Right renal cortex interstitium (tissue), 3 donors: ENCODE data around the gene NAV1. TPM values are rescaled to one million over a fixed set of nuclear protein-coding genes. Genes with fewer than 3 reads are reported as not detected.

Source experiments
- DNase-seq, 3 donors: peaks; one replicate each; pipeline ENCODE4 v3.0.0-alpha.2; 2013; ENCODE audit warnings: low read depth in 3 of 3, low spot score in 2 of 3
- polyA plus RNA-seq, 3 donors: library from polyadenylated mRNA; unstranded; fragments of 120-200 nt; gene quantifications; one replicate each; pipeline ENCODE4 v1.2.1, GENCODE V29; 2013; ENCODE audit not compliant: insufficient read length in 3 of 3

The NAV1 gene
- polyA plus RNA-seq, 3 donors = 17.5 to 19.2 (median 18.3) TPM

DNA sequence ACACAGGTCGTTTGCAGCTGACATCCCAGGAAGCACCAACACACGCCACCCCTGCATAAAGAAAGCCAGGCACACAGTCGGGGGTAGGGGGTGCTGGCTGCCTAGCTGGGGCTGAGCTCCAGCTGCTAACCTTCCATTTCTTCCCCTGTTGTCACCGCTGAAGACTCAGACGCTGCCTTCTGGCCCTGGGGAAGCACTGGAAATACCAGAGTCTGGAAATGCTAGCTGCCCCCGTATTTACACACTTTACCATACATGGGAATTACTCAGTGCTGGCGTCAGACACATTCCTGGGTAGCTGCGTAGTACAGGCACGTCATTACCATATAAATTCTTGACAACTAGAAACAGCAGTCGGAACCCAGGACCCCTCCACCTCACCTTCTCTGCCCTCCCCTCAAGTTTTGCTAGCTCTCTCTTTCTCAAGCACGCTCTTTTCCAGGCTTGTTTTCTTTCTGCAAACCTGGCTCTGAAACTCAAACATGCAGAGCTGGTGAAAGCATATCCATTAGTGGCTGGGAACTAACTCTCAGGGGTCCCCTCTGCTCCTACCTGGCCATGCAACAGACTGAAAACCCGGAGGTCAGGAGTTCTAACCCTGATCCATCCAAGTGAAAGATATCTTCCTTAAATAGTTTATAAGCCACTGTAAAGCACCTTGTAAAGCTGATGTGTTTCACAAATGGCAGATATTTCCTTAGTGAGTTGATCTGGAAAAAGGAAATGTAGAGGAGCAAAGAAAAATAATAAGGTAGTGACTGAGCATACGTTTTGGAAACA is 35.3 kb upstream of the NAV1 start:
- DNase-seq = peak in 1 of 3 donors; percentile 85

DNA sequence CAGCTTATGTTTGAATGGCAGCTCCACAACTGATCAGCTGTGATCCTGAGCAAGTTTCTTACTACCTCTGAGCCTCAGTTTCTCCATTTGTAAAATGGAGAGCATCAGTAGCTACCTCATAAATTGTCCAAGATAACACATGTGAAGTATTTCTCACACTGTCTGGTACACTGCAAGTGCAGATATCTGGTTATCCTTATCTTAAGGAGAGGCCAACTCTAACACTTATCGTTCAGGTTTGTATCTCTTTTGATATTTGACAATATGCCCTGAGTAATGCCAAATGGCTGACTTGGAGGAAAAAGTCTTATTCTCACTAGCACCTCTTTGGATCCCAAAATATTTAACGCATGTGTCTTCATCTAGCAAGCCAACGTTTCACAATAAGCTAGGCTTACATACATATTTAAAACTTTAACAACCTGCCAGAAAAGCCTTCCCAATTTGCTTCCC is 34.7 kb upstream of the NAV1 start:
- no peak for DNase-seq

DNA sequence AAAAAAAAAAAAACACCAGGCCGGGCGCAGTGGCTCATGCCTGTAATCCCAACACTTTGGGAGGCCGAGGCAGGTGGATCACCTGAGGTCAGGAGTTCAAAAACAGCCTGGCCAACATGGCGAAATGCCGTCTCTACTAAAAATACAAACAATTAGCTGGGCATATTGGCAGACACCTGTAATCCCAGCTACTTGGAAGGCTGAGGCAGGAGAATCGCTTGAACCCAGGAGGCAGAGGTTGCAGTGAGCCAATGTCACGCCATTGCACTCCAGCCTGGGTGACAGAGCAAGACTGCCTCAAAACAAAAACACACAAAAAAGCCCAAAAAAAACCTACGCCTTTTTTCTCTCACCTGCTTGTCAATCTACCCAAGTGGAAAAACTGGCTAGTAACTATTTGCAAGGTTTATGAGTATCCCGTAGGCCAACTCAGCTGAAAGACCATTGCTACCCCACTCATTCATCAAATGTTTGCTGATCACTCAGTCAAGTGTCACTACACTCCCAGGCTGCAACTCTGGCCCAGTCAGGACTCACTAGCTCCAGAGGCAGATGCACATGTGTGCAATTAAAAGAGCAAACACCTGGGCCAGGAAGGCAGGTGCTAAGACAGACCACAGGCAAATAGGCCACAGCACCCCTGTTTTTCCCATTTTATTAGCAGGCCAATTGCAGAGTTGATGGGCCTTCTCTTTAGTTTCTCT is 34.0 kb upstream of the NAV1 start:
- no peak for DNase-seq

DNA sequence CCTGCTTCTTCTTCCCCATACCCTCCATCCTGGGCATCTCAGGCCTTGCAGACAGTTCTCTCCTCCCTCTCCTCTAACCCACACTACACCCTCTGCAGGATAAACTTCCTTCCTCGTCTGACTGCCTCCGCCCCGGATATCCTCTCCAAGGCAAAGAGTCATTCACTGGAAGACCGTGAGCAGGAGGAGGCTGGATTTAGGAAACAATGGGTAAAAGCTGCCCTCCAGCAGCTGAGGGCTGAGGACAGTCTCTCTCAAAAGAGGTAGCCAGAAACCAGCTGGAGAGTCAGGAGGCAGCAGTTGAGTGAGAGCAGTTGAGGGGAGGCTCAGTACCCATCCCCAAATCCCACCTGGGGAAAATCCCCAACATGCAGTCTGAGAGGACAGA is 33.4 kb upstream of the NAV1 start:
- no peak for DNase-seq

DNA sequence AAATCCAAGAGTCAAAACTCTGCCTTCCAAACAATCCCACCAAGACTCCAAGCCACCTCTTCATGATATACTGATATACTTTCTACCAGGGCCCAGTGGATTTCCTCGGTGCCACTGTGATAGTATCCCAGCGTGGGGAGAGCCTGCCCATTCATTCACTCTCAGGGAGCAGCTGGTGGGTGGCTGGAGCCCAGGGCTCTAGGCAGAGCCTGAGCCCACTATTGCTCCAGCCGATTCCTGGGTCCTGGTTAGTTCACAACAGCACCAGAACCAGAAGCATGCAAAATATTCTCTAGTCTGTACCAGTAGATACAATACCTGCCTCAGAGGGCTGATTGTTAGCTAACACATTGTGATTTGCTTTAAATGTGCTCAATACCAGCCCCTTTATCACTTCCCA is 32.8 kb upstream of the NAV1 start:
- DNase-seq = no peak

DNA sequence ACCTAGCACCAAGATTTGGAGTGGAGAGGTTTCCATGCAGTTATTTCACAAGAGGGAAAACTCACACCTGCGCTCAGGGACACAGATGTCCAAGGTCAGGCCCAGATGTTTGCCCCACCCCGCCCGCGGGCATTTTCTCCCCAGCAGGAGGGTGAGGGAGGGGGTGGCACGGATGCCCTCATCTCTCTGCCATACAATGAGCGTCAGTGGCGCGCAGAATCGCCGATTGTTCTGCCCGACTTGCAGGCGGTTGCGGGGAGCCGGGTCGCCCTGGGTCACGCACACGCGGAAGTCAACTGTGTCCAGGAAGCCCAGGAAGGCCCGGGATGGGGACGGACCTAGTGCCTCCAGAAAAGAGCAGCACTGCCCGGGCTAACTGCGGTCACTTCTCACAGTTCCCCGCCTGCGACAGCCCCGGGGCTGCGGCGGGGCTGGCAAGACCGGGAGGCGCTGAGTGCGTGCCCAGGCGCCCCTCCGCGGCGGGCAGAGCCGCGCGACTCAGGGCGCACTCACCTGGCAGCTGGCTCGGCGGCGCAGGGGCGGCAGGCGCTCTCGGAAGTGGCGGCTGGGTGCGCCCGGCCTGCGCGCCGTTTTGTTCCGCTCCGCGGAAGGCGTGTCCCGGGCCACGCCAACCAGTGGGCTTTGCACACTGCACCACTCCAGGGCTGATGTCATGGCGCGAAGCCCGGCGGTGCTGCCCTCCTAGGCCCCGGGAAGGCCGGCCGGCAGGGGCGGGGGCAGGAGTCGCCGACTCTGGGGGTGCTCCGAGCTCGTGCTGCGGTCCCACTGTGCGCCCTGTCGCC is 32.2 kb upstream of the NAV1 start, which contains the start of gene CSRP1:
CSRP1 (minus strand) TSS at position 567 of the 803 bp plus-strand sequence. CDS start 10,820 bp downstream, outside the sequence.
- DNase-seq = no peak

DNA sequence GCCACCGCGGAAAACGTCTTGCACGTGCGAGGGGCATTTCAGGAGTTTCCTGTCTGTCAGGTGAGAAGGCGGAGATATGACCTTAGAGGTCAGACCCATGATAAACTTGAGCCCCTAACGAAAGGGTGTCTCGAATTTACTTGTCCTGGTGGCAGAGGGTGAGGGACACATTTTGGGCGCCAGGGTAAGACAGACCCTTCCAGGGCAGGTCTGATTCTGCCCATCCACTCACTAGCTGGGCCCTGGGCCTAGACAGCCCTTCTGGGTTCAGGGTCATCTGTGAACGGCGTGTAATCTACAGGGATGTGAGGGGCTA is 31.6 kb upstream of the NAV1 start:
- no peak for DNase-seq

DNA sequence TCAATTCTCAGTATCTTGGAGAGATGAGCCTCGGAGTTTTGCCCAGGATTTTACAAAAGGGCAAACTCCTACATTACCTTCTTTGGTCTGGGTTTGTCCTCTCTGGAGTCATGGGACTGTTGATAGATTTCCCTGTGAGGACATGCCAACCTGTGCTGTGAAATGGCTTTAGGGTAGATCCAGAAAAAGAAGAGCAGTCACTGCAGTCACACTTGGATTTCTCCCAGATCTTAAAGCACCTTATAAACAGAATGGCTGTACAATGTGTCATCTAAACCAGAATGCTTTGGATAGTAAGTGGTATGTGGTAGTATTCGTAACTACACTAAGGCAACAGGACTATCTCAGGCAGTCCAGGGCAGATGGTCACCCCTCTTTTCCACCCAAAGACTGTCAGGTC is 30.1 kb upstream of the NAV1 start:
- no peak for DNase-seq

DNA sequence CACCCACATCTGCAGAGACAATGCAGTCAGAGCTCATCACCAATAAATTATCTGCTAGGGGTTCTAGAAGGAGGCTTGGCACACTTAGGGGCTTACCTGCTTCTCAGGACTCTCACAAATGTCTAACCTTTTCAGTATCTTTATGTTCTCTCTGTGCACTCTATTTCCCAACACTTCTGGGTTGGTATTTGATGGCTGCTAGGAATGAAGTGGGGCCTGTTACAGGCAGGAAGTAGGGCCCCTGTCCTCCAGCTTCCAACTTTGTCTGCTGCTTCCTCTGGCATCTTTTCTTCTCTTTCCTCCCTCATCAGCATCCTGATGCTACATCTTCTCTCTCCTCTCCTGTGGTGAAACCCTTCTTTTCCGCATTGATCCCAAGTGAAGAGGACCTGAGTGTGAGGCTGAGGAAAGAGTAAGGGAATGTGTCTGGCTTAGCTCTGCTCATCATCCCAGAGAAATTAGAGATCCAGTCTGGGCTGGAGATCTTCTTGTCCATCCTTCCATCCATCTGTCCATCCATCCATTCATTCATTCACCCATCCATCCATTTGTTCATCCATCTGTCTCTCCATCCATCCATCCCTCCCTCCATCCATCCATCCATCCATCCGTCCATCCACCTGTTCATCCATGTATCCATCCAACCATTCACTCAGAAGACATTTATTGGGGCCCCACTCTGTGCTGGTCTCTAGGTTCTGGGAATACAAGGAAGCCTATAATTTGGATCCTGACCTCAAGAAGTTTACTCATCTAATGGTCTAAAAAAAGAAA is 29.1 kb upstream of the NAV1 start:
- no peak for DNase-seq

DNA sequence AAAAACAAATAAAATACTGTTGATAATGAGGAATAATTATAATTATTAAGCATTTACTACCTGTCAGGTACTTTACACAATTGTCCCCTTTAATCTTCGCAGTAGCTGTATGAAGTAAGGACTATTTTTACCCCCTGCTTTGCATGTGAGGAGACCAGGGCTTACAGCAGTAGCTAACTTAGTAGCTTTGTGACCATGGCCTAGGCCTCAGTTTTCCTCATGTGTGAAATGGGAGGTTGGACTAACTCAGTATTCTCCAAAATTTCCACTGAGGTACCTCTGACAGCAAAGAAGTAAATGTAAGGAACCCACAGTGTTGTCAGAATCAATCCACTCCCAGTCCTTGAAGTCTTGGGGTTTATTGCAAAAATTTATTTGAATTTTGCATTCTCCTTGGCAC is 28.2 kb upstream of the NAV1 start:
- no peak for DNase-seq

DNA sequence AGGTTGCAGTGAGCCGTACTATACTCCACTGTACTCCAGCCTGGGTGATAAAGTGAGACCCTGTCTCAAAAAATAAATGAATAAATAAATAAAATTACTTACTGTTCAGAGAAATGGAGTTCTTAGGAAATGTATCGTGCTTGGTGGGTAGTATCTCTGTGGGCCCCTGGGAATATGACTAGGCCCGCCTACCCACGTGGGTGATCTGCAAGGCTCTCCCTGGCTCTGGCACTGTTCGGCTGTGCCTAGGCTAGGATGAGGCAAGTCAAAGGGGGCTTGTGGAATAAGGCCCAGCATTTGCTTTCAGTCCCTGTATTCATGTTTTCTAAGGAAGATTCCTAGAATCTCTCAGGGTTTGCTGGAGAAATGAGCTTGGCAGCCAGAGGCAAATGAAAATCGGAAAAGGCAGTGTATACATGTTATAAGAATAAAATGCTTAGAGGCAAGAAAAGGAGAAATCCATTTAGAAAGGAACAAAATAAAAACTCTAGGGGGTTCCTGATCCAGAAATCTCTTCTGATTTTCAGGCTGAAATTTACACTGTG is 27.5 kb upstream of the NAV1 start:
- DNase-seq = no peak

DNA sequence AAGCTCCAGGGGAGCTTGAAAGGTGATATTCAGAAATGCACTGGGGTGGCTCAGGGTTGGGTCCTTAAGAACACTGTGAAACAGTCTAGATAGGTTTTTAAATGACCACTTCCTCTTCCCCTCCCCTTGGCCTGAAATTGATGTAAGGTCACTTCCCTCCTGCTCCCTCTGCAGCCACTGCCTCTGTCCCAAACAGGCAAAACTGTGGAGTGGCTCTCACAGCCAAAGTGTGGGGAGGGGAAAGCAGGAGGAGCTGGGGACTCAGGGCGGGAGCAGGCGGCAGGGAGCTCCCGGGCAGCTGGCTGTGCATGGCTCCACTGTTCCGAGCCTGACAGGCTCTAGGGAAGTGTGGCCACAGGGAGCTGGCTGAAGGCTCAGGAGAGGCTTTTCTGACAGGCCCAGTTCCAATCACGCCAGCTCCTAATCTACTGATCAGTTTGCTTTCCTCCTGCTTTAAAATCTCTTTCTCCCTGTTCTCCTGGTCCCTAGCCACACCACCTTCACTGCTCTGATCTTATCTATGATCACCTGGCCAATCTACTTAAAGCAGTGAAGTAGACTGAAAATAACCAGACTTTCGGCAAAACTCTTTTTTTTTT is 26.9 kb upstream of the NAV1 start:
- no peak for DNase-seq

DNA sequence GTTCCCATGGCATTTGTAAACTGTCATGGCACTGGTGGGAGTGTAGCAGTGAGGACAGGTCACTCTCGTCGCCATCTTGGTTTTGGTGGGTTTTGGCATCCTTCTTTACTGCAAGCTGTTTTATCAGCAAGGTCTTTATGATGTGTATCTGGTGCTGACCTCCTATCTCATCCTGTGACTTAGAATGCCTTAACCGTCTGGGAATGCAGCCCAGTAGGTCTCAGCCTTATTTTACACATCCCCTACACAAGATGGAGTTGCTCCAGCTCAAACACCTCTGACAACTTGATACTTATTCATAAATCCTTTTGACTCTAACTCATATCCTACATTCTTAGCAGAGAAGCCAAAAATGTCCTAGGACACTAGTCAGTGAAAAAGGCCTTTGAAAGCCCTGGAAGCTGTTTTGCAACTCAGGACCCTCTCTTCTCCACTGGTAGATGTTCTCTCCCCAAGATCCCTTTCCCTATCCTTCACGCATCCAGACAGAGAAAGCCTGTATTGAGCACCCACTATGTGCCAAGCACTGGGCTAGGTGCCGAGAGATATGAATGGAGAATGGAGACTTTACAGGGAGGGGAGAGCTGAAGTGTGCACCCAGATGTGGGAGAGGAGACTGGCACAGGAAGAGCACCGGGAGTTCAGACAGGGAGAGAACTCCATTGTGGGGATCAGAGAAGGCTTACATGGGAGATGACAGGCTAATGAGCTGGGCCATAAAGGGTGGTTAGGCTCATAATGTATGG is 25.3 kb upstream of the NAV1 start:
- DNase-seq = no peak

DNA sequence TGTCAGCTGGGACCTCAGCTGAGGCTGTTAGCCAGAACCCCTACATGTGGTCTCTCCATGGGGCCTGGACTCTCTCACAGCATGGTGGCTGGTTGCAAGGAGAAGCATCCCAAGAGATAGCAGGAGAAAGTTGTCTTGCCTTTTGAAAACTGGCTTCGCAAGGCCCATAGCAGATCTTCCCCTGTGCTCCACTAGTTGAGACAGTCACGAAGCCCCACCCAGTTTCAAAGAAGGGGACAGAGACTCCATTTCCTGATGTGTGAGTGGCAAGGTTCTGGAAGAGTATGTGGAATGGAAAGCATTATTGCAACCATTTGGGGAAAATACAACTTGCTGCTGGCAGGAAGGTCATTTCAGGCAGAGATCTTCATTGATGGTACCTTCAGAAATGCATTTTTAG is 24.5 kb upstream of the NAV1 start:
- DNase-seq = no peak

DNA sequence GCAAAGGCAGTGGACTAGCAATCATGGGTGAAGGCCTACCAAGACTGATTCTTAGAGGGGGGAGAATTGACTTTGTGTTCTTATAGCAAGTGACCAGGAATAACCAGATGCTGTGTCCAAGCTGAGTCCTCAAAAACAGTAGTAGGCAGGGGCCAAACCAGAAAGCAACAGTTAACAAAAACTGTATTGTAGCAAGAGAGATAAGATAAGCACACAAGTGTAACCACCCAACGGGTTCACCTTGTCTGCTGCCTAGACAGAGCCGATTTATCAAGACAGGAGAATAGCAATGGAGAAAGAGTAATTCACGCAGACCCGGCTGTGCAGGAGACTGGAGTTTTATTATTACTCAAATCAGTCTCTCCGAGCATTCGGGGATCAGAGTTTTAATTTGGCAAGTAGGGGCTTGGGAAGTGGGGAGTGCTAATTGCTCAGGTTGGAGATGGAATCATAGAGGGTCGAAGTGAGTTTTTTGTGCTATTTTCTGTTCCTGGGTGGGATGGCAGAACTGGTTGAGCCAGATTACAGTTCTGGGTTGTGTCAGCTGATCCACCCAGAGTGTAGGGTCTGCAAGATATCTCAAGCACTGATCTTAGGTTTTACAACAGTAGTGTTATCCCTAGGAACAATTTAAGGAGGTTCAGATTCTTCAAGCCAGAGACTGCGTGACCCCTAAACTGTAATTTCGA is 23.7 kb upstream of the NAV1 start:
- no peak for DNase-seq

DNA sequence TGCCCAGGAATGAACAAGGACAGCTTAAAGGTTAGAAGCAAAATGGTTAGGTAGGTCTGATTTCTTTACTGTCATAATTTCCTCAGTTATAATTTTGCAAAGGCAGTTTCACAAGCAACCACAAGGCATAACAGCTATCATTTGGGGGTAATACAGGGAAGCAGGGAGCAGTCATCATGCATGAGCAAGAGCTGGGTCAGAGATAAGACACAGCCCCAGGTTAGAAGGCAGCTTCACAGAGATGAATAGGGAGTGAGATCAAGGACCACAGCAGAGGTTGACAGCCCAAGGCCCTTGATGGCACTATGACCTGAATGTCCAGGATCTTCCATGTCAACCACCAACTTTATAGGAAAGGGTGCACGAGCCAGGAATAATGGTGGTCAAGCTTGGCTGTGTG is 23.0 kb upstream of the NAV1 start:
- DNase-seq = no peak

DNA sequence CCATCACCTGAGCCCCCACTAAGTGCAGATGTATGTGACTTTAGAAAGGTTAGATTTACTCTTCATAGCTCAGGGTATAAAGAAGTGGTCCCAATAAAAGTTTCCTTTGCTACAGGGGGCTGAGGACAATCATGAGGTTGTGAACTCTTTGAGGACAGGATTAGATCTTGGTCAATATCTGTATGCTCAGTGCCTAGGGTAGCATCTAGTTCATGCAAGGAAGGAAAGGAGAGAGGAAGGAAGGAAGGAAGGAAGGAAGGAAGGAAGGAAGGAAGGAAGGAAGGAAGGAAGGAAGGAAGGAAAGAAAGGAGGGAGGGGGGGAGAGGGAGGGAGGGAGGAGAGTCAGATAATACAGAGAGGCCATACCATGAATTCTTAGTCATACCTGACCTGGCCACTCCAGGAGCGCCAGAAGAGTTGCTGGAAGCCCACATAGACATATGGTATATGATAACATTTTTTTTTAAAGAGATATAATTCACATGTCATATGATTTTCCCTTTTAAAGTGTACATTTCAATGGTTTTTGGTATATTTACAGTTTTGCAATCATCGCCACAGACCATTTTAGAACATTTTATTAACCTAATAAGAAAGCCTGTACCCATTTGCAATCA is 22.3 kb upstream of the NAV1 start:
- DNase-seq = no peak

DNA sequence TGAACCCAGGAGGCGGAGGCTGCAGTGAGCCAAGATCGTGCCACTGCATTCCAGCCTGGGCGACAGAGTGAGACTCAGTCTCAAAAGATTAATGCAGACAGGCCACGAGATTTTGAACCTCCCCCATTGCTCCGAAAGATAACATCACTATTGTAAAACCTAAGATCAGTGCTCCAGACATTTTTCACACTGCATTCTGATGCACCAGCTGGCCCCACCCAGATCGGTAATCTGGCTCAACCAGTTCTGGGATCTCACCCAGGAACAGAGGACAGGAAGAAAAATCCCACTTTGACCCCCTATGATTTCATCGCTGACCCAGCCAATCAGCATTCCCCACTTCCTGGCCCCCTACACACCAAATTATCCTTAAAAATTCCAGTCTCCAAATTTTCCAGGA is 21.3 kb upstream of the NAV1 start:
- DNase-seq = no peak
